Measurements from ENCODE around the gene CACNA1F. TPM values are rescaled to one million over a fixed set of nuclear protein-coding genes. Genes with fewer than 3 reads are reported as not detected.

The CACNA1F gene
- total and polyA plus RNA-seq, 9 of the 15 experiments (the other 6 are each of a cell fraction or from before 2014, with no cell fraction given), result under 0.01 to 0.41 (median 0.03) TPM; not detected in 3

DNA sequence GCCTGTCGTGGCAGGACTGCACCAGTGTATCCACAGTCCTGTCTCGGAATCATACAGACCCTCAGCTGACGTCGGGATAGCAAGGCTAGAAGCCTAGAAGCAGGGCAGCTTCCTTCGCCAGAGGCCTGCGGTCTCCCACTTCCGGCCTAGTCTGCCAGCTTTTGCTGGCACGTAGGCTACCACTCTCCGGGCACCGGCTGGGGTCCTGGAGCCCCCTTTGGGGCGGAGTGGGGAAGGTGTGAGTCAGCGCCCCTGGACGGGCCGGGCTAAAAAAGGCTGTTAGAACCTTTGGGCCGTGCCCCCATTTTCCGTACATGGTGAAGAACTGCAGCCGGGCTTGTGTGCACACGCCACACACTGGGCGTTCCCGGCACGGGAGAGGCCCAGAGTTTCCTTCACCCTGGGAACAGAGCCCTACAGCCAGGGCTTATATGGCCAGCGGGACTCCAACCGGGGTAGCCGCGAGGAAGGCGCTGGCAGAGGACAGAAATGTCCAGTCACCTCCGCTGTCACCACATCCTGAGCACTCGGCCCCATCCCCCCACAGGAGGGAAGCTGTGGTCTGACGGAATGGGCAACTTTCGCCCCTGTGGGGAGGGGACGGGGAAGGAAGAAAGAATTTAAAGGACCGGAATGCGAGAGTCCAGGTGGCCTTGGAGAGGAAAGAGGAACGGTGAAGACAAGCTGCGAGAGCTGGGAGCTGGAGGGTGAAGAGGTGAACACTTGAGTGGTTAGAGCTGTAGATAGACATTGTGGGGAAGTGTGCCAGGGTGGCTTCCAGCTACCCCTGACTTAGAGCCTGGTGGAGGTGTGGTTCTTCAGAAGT lies 66.0 kb downstream of the CACNA1F start (continued):
- TF ChIP-seq ZNF407 (IDR thresholded peaks at IDR 0.05; ENCODE audit: low read depth) (no peak), CBX8 (IDR thresholded peaks at IDR 0.05; ENCODE audit: borderline replicate concordance, extremely low read depth, low read depth, low read length, poor library complexity, severe bottlenecking) (no peak), TEAD2 (tag; IDR thresholded peaks at IDR 0.05) (no peak), CHD1 (IDR thresholded peaks at IDR 0.05; ENCODE audit: low read length) (no peak), PCBP2 (IDR thresholded peaks at IDR 0.05; ENCODE audit: low read depth, low read length, poor library complexity, severe bottlenecking) (no peak), ARNT (IDR thresholded peaks at IDR 0.05) (no peak; a peak in 1 of 4 replicates), MYNN (IDR thresholded peaks at IDR 0.05) (peak; percentile 75; the same call in 1 of the 2 replicates), MYNN (CRISPR knock-in tag; IDR thresholded peaks at IDR 0.05) (no peak)
- TF ChIP-seq, protein P1, sequence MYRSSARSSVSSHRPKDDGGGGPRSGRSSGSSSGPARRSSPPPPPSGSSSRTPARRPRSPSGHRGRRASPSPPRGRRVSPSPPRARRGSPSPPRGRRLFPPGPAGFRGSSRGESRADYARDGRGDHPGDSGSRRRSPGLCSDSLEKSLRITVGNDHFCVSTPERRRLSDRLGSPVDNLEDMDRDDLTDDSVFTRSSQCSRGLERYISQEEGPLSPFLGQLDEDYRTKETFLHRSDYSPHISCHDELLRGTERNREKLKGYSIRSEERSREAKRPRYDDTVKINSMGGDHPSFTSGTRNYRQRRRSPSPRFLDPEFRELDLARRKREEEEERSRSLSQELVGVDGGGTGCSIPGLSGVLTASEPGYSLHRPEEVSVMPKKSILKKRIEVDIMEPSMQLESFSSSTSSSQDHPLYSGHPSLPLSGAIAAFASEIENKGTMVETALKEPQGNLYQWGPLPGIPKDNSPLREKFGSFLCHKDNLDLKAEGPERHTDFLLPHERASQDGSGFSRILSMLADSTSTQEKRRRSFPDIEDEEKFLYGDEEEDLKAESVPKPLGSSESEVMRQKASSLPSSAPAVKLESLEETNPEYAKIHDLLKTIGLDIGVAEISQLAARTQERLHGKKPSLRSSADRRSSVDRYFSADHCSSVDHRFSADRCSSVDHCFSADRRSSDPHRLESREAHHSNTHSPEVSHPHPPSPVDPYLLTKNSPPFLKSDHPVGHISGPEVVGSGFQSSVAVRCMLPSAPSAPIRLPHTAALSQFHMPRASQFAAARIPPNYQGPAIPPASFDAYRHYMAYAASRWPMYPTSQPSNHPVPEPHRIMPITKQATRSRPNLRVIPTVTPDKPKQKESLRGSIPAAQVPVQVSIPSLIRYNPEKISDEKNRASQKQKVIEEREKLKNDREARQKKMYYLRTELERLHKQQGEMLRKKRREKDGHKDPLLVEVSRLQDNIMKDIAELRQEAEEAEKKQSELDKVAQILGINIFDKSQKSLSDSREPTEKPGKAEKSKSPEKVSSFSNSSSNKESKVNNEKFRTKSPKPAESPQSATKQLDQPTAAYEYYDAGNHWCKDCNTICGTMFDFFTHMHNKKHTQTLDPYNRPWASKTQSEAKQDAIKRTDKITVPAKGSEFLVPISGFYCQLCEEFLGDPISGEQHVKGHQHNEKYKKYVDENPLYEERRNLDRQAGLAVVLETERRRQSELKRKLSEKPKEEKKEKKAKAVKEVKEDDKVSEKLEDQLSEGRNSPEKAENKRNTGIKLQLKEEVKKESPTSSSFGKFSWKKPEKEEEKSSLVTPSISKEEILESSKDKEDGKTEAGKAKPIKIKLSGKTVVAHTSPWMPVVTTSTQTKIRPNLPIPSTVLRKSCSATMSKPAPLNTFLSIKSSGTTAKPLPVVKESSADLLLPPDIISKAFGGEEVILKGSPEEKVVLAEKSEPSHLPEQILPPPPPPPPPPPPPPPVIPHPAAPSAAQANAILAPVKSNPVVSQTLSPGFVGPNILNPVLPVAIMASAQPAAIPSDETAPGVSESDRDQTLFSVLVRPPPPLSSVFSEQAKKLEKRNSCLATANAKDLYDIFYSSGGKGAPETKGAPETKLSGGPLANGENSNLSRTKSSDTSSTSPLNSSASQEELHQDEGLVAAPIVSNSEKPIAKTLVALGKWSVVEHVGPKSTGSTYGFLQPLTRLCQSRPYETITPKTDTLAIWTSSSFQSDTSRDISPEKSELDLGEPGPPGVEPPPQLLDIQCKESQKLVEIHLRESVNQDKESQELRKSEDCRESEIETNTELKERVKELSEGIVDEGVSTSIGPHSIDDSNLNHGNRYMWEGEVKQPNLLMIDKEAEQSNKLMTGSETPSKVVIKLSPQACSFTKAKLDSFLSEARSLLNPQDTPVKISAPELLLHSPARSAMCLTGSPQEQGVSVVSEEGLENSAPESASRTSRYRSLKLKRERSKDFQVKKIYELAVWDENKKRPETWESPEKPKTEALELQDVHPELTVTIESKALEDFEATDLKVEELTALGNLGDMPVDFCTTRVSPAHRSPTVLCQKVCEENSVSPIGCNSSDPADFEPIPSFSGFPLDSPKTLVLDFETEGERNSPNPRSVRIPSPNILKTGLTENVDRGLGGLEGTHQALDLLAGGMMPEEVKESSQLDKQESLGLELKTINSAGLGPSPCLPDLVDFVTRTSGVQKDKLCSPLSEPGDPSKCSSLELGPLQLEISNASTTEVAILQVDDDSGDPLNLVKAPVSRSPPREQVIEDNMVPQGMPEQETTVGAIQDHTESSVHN (IDR thresholded peaks at IDR 0.05; ENCODE audit: borderline replicate concordance in 1 of 2, low read depth in 1 of 2), result peak in 1 of 2 experiments; percentile 71; a peak in 2 of 4 replicates
